Testis (tissue), 2 donors: ENCODE measurements around the gene KIAA1210.

Experiments used
- CTCF ChIP-seq, 3 experiments: fragments of 450-650 bp in 2 of 3; fragments of 200-600 bp in 1 of 3; sonication (generic) in 1 of 3; IDR thresholded peaks; one replicate each; pipeline ENCODE4 v1.5.1; 2016 to 2019; ENCODE audit warnings: antibody characterized with exemption in 3 of 3, mild to moderate bottlenecking in 2 of 3, moderate library complexity in 1 of 3
- POLR2A ChIP-seq: fragments of 450-650 bp; IDR thresholded peaks from one replicate; pipeline ENCODE4 v1.6.1; 2017; ENCODE audit warnings: antibody characterized with exemption, mild to moderate bottlenecking, moderate library complexity

- TF ChIP-seq POLR2A: no peak
- no peak for TF ChIP-seq CTCF (IDR thresholded peaks at IDR 0.05)
Observed at GRCh38 chrX:119177278-119177677, 49.7 kb upstream of the KIAA1210 start.
